HUES6 (cell line): ENCODE results near the gene CFP.

Experiments used
- H3K27ac ChIP-seq: 2 replicates; pipeline ENCODE4 v1.7.0; 2013; ENCODE audit warnings: low read depth, mild to moderate bottlenecking, low read length, inconsistent platforms
- H3K27me3 ChIP-seq: 2 replicates; pipeline ENCODE4 v1.6.1; 2013; ENCODE audit warnings: low read length; ENCODE audit not compliant: control insufficient read depth, insufficient read depth
- H3K36me3 ChIP-seq: 2 replicates; pipeline ENCODE4 v1.6.1; 2013; ENCODE audit warnings: low read length; ENCODE audit not compliant: control insufficient read depth, insufficient read depth
- H3K4me1 ChIP-seq: 2 replicates; pipeline ENCODE4 v1.6.1; 2013; ENCODE audit warnings: low read length; ENCODE audit not compliant: control insufficient read depth, insufficient read depth
- H3K4me3 ChIP-seq: 2 replicates; pipeline ENCODE4 v1.5.1; 2013; ENCODE audit warnings: low read depth, low read length
- H3K9ac ChIP-seq: one replicate; pipeline ENCODE4 v1.6.1; 2013; ENCODE audit warnings: mild to moderate bottlenecking, low read length
- H3K9me3 ChIP-seq: 2 replicates; pipeline ENCODE4 v1.6.1; 2013; ENCODE audit warnings: low read depth, low read length; ENCODE audit not compliant: control insufficient read depth, insufficient read depth

Gene CFP

DNA sequence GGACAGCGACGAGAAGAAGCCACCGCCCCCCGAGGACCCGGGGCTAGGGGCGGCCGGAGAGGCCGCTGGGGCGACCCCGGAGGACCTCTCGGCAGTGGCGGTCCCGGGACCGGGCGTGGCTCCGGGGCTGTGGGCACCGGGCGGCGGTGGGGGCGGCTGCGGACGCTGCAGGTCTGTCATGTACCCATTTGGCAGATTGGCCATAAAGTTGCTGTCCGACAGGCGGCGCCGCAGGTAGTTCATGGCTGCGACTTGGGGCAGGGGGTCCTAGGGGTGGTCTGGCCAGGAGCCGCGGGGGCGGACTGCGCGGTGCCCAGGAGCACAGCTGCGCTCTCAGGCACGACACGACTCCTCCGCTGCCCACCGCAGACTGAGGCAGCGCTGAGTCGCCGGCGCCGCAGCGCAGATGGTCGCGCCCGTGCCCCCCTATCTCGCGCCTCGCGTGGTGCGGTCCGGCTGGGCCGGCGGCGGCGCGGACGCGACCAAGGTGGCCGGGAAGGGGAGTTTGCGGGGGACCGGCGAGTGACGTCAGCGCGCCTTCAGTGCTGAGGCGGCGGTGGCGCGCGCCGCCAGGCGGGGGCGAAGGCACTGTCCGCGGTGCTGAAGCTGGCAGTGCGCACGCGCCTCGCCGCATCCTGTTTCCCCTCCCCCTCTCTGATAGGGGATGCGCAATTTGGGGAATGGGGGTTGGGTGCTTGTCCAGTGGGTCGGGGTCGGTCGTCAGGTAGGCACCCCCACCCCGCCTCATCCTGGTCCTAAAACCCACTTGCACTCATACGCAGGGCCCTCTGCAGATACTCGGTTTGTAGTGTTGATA is 10.0 kb downstream of the CFP start, which contains the start of gene SYN1:
SYN1 (minus strand) TSS at position 372 of the 817 bp plus-strand sequence; CDS start at position 243, 129 bp downstream.
- no peaks in the 10 kb centered on the region; the same call in 1 of the 2 replicates for H3K9me3 ChIP-seq
- H3K36me3 ChIP-seq: no peaks in the 10 kb centered on the region
- peaks cover 5% of the 10 kb centered on the region; the same call in 1 of the 2 replicates for H3K4me1 ChIP-seq
- peak within 1 kb of the TSS; percentile 61 for H3K4me3 ChIP-seq
- no peak within 1 kb of the TSS for H3K27ac ChIP-seq
- no peak within 1 kb of the TSS for H3K9ac ChIP-seq
- H3K27me3 ChIP-seq: peaks cover 48% of the 10 kb centered on the region

DNA sequence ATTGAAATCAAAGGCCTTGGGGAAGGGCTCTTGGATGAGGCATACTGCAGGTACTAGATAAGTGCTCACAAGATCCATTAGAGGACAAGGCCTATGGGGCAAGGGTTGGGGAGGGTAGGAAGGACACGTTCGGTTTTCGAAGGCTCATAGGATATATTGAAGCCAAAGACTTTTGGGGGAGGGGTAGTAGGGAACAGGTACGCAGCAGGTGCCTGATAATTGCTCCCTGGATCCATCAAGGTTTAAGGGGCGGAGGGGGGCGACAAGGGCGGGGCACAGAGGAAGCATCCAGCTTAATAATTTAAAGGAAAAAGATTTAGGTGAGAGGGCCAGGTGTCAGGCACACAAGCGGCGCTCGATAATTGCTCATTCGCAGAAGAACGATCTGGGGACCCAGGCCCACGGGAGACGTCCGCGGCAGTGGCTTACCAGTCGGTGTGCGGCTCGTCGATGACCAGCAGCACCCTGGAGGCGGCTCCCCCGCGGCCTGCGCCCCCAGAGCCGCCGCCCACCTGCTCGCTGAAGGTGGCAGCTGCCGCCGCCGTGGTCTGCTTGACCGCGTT is 10.7 kb downstream of the CFP start:
- H3K9me3 ChIP-seq: peaks cover 1% of the 10 kb centered on the region; the same call in 1 of the 2 replicates
- H3K4me3 ChIP-seq: peak overlapping the region; percentile 61
- H3K36me3 ChIP-seq: no peaks in the 10 kb centered on the region
- no peak overlapping the region for H3K9ac ChIP-seq
- H3K27ac ChIP-seq: no peak overlapping the region
- peaks cover 45% of the 10 kb centered on the region for H3K27me3 ChIP-seq
- peaks cover 2% of the 10 kb centered on the region; the same call in 1 of the 2 replicates for H3K4me1 ChIP-seq

DNA sequence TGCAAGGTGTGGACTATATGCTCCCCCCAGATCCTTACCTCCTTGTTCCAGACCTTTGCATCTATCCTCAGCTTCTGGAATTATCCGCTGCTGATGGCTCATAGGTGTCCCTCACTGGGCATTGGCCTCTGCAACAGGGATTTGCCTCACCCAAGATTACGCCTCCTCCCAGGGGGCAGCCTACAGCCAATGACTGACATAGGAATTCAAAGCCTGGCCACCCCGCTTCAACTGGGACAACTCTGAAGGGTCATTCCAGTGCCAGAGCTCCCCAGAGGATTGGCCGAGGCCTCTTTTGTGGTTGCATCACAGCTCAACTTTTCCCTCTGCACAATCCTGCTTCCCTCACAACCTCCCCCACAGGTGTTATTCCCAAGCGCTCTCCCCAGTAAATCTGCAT is 15.1 kb downstream of the CFP start:
- peaks cover 17% of the 10 kb centered on the region; the same call in 1 of the 2 replicates for H3K9me3 ChIP-seq
- no peaks in the 10 kb centered on the region for H3K4me1 ChIP-seq
- H3K27ac ChIP-seq: no peak overlapping the region
- H3K4me3 ChIP-seq: no peak overlapping the region
- H3K9ac ChIP-seq: no peak overlapping the region
- H3K27me3 ChIP-seq: peaks cover 16% of the 10 kb centered on the region
- H3K36me3 ChIP-seq: no peaks in the 10 kb centered on the region

DNA sequence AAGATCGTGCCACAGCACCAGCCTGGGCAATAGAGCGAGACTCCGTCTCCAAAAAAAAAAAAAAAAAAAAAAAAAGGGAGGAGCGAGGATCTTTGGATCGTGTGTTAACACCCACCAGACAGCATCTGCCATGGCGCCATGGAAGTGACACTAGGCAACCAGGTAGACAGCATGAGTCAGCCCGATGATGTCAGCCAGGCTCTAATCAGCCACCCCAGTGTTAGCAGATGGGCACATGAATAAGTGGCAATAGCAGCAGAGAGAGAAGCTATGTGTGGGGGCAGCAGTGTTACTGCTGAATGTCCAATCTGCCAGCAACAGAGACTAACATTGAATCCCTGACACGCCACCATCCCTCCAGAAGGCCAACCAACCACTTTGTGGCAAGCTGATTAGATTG is 16.6 kb downstream of the CFP start:
- no peak overlapping the region for H3K27ac ChIP-seq
- no peak overlapping the region for H3K9ac ChIP-seq
- peaks cover 12% of the 10 kb centered on the region for H3K4me1 ChIP-seq
- no peak overlapping the region for H3K4me3 ChIP-seq
- H3K27me3 ChIP-seq: peaks cover 4% of the 10 kb centered on the region; the same call in 1 of the 2 replicates
- no peaks in the 10 kb centered on the region for H3K36me3 ChIP-seq
- H3K9me3 ChIP-seq: peaks cover 23% of the 10 kb centered on the region; the same call in 1 of the 2 replicates

DNA sequence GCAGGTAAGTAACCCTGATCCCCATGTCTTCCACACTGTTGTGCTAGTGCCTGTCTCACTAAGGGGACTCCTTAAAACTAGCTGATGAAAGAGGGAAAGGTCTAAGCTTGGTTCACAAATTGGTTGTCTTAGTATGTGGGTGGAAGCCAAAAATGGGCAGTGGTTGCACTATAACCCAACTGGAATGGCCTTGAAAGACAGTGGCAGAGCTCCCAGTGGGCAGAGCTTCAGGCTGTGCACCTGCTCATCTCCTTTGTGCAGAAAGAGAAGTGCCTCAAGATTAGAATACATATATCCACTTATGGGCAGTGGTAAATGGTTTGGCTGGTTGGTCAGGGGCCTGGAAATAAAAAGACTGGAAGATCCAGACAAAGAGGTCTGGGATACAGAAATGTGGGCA is 17.3 kb downstream of the CFP start:
- H3K36me3 ChIP-seq: no peaks in the 10 kb centered on the region

DNA sequence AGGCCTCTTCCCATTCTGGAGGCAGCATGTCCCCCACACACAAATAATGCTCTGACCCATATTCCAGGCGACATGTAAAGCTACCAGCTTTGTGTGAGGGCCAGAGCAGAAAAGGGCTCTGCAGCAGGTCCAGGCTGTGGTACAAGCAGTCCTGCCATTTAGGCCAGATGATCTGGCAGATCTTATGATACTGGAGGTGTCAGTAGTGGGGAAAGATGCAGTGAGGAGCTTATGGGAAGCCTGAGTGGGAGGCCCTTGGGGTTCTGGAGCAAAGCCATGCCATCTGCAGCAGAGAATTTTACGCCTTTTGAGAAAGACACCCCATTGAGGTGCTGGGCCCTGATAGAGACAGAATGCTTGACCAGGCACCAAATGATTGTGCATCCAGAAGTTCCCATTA is 17.8 kb downstream of the CFP start:
- H3K27ac ChIP-seq: no peak overlapping the region
- peaks cover 14% of the 10 kb centered on the region for H3K4me1 ChIP-seq
- peaks cover 23% of the 10 kb centered on the region; the same call in 1 of the 2 replicates for H3K9me3 ChIP-seq
- no peaks in the 10 kb centered on the region for H3K36me3 ChIP-seq
- H3K9ac ChIP-seq: no peak overlapping the region
- H3K4me3 ChIP-seq: no peak overlapping the region
- no peaks in the 10 kb centered on the region for H3K27me3 ChIP-seq

More for the DNA sequence above, 17.3 kb downstream of the CFP start:
- H3K27ac ChIP-seq: no peak overlapping the region
- H3K4me1 ChIP-seq: peaks cover 14% of the 10 kb centered on the region
- H3K9ac ChIP-seq: no peak overlapping the region
- no peaks in the 10 kb centered on the region; the same call in 1 of the 2 replicates for H3K27me3 ChIP-seq
- peaks cover 23% of the 10 kb centered on the region; the same call in 1 of the 2 replicates for H3K9me3 ChIP-seq
- H3K4me3 ChIP-seq: no peak overlapping the region

DNA sequence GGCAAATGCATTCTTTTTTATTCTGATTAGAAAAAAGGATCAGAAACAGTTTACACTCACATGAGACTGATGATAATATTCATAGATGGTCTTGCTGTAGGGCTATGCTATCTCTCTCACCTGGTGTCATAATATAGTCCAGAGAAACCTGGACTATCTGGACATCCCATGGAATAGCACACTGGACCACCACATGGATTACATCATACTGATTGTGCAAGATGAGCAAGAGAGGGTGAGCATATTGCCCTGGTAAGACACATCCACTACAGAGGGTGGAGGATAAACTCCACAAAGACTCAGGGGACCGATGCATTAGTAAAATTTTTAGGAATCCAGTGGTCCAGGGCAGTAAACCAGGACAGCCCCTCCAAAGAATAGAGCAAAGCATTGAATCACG is 18.2 kb downstream of the CFP start:
- Histone ChIP-seq H3K4me1 (peaks cover 14% of the 10 kb centered on the region), H3K9me3 (peaks cover 23% of the 10 kb centered on the region; the same call in 1 of the 2 replicates), H3K36me3 (no peaks in the 10 kb centered on the region), H3K27me3 (no peaks in the 10 kb centered on the region), H3K27ac (no peak overlapping the region), H3K4me3 (no peak overlapping the region), H3K9ac (no peak overlapping the region)

DNA sequence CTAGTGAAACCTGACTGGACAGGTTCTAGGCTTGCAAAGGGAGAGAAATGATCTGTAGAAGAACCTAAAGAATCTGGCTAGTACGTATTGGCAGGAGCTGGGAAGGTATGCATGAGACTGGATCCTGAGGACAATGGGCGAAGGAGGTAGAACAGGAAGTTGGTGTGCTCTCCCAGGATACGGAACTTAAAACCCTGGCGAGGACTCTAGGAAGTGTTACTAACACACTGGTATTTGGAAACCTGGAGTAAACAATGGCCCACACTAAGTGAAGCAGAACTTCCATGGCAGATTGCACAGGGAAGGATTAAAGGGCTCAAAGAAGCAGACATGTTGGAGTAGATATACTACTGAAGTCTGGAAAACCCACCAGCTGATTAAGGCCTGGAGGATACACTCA is 19.2 kb downstream of the CFP start:
- peaks cover 23% of the 10 kb centered on the region; the same call in 1 of the 2 replicates for H3K9me3 ChIP-seq
- no peaks in the 10 kb centered on the region for H3K36me3 ChIP-seq
- peaks cover 14% of the 10 kb centered on the region for H3K4me1 ChIP-seq
- no peak overlapping the region for H3K27ac ChIP-seq
- no peak overlapping the region for H3K9ac ChIP-seq
- H3K4me3 ChIP-seq: no peak overlapping the region
- H3K27me3 ChIP-seq: no peaks in the 10 kb centered on the region

DNA sequence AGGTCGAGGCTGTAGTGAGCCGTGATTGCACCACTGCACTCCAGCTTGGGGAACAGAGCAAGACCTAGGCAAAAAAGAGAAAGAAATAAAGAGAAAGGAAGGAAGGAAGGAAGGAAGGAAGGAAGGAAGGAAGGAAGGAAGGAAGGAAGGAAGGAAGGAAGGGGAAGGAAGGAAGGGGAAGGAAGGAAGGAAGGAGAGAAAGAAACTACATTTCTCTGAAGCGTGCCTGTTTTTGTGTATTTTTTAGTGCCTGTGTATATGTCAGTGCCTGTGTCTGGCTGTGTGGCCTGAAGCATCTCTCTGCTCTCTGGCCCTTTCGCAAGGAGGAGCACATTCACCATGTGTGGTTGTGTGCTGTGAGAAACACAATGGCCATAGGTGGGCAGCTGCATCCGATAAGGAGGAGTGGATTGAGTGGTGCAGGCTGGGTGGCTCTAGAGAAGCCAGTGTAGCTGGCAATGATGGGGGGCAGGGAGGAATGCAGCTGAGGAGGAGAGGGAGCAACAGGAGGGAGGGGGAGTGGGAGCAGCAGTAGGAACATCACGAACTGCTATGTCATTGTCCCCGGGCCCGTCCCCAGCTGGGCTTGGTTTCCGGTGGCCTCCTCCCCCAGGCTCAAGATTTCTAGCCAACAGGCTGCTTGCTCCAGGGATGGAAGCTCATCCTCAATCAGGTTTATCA is 21.5 kb downstream of the CFP start:
- Histone ChIP-seq H3K9me3 (peaks cover 18% of the 10 kb centered on the region; the same call in 1 of the 2 replicates), H3K4me3 (no peak overlapping the region), H3K36me3 (no peaks in the 10 kb centered on the region), H3K27me3 (no peaks in the 10 kb centered on the region), H3K27ac (no peak overlapping the region), H3K4me1 (peaks cover 14% of the 10 kb centered on the region), H3K9ac (peak overlapping the region; percentile 47)

DNA sequence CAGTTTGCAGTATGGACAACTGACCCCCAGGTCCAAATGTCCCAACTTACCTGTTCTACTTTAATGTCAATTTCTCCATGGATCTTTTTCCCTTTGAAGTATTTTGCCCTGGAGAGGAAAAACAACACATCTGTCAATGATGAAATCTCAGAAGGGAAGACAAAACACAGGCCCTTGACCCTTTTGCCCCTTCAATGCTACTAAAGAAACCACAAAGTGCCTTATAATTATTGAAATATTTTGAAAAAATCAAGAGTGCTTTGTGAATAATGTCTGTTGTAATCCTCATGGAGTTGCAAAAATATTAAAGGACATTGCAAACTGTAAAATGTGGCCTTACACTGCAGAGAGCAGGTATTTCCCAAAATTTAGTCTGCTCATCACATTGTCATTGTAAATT is 22.6 kb downstream of the CFP start:
- Histone ChIP-seq H3K4me1 (peaks cover 14% of the 10 kb centered on the region), H3K27me3 (no peaks in the 10 kb centered on the region), H3K27ac (no peak overlapping the region), H3K9me3 (peaks cover 10% of the 10 kb centered on the region; the same call in 1 of the 2 replicates), H3K9ac (no peak overlapping the region), H3K36me3 (no peaks in the 10 kb centered on the region), H3K4me3 (no peak overlapping the region)
